HepG2 (cell line): ENCODE results near the gene CTXN1. TPM values are rescaled to one million over a fixed set of nuclear protein-coding genes. Genes with fewer than 3 reads are reported as not detected.

Source experiments
- ELF4 ChIP-seq: sonication (generic); formaldehyde crosslinking; IDR thresholded peaks from 2 replicates; pipeline ENCODE4 v1.5.0; 2020; ENCODE audit warnings: missing genetic modification reagents, mild to moderate bottlenecking, moderate library complexity, borderline replicate concordance
- HCFC1 ChIP-seq: fragments of 150-350 bp; IDR thresholded peaks from 2 replicates; pipeline ENCODE4 v1.6.1; 2014; ENCODE audit warnings: low read depth, low read length
- HDAC1 ChIP-seq: sonication (generic); formaldehyde crosslinking; IDR thresholded peaks from 2 replicates; pipeline ENCODE4 v1.5.1; 2020; ENCODE audit warnings: mild to moderate bottlenecking, missing genetic modification reagents
- KAT7 ChIP-seq: IDR thresholded peaks from 2 replicates; pipeline ENCODE4 v1.6.1; 2018; ENCODE audit warnings: borderline replicate concordance, missing compliant biosample characterization
- MATR3 ChIP-seq: sonication (generic); formaldehyde crosslinking; IDR thresholded peaks from 2 replicates; pipeline ENCODE4 v1.4.0; 2020; ENCODE audit warnings: missing genetic modification reagents
- PHF21A ChIP-seq: sonication (generic); formaldehyde crosslinking; IDR thresholded peaks from 2 replicates; pipeline ENCODE4 v1.5.0; 2020; ENCODE audit warnings: mild to moderate bottlenecking, missing genetic modification reagents
- PRDM15 ChIP-seq: sonication (generic); formaldehyde crosslinking; IDR thresholded peaks from 2 replicates; pipeline ENCODE4 v1.4.0; 2020; ENCODE audit warnings: missing genetic modification reagents
- RAD51 ChIP-seq: fragments of 450-650 bp; IDR thresholded peaks from 2 replicates; pipeline ENCODE4 v1.6.1; 2016; ENCODE audit warnings: borderline replicate concordance
- REPIN1 ChIP-seq: sonication (generic); formaldehyde crosslinking; IDR thresholded peaks from 2 replicates; pipeline ENCODE4 v1.8.0; 2022; ENCODE audit warnings: missing genetic modification reagents, low read depth, mild to moderate bottlenecking, borderline replicate concordance
- SETDB1 ChIP-seq: sonication (generic); formaldehyde crosslinking; IDR thresholded peaks from 2 replicates; pipeline ENCODE4 v1.5.1; 2020; ENCODE audit warnings: missing genetic modification reagents, mild to moderate bottlenecking, borderline replicate concordance
- SIN3A ChIP-seq: IDR thresholded peaks from 2 replicates; pipeline ENCODE4 v1.6.1; 2011; ENCODE audit warnings: low read depth, mild to moderate bottlenecking, control low read depth, low read length, borderline replicate concordance
- SP140L ChIP-seq: sonication (generic); formaldehyde crosslinking; IDR thresholded peaks from 2 replicates; pipeline ENCODE4 v1.4.0; 2020; ENCODE audit warnings: missing genetic modification reagents, borderline replicate concordance
- ZNF34 ChIP-seq: sonication (generic); formaldehyde crosslinking; IDR thresholded peaks from 2 replicates; pipeline ENCODE4 v1.4.0; 2020; ENCODE audit warnings: mild to moderate bottlenecking, missing genetic modification reagents, borderline replicate concordance
- ZNF414 ChIP-seq: sonication (generic); formaldehyde crosslinking; IDR thresholded peaks from 2 replicates; pipeline ENCODE4 v1.5.0; 2020; ENCODE audit warnings: missing genetic modification reagents
- ZNF766 ChIP-seq: sonication (generic); formaldehyde crosslinking; IDR thresholded peaks from 2 replicates; pipeline ENCODE4 v1.5.0; 2020; ENCODE audit warnings: missing genetic modification reagents, borderline replicate concordance
- ZNF800 ChIP-seq: sonication (generic); formaldehyde crosslinking; IDR thresholded peaks from 2 replicates; pipeline ENCODE4 v1.4.0; 2020; ENCODE audit warnings: missing genetic modification reagents
- ZNF883 ChIP-seq: sonication (generic); formaldehyde crosslinking; IDR thresholded peaks from 2 replicates; pipeline ENCODE4 v1.5.1; 2020; ENCODE audit warnings: mild to moderate bottlenecking, missing genetic modification reagents; ENCODE audit errors: not compliant biosample characterization
- polyA plus RNA-seq, 8 experiments: library from polyadenylated mRNA; depleted of rRNA in 3 of 8; stranded (reverse) in 7 of 8; unstranded in 1 of 8; fragments of >200 nt; fragmentation: Illumina TruSeq in 4 of 8; extraction: Trizol in 4 of 8; gene quantifications; 2 replicates each; pipeline versions ENCODE4 v1.2.1 to v1.2.3, GENCODE V29; 2011 to 2016; ENCODE audit warnings: low read depth in 4 of 8, missing spikeins in 1 of 8, mixed read lengths in 1 of 8; ENCODE audit not compliant: insufficient read depth in 1 of 8
- total RNA-seq, 5 experiments: library from RNA; depleted of rRNA; stranded (reverse); fragments of >200 nt; fragmentation: Illumina TruSeq; extraction: Trizol; gene quantifications; 2 replicates each; pipeline ENCODE4 v1.2.3, GENCODE V29; 2016; ENCODE audit warnings: low read depth in 1 of 5
- TF ChIP-seq, protein P1 (sequence below): sonication (generic); formaldehyde crosslinking; IDR thresholded peaks from 2 replicates; pipeline ENCODE4 v1.4.0; 2020; ENCODE audit warnings: low read depth, missing genetic modification reagents

The CTXN1 gene
- total and polyA plus RNA-seq, 2 of the 13 experiments (the other 11 are each of a cell fraction or from before 2014, with no cell fraction given) = 0.11 TPM; not detected in 1

GRCh38 chr19:7919610-7920518 lies 6.1 kb downstream of the CTXN1 start, which contains the start of gene SNAPC2 (continued):
- peak; percentile 41; the same call in 1 of the 2 replicates for TF ChIP-seq ELF4 (CRISPR knock-in tag)
- TF ChIP-seq KAT7 (CRISPR knock-in tag) = no peak
- no peak for TF ChIP-seq SP140L (CRISPR knock-in tag)
- TF ChIP-seq, protein P1, sequence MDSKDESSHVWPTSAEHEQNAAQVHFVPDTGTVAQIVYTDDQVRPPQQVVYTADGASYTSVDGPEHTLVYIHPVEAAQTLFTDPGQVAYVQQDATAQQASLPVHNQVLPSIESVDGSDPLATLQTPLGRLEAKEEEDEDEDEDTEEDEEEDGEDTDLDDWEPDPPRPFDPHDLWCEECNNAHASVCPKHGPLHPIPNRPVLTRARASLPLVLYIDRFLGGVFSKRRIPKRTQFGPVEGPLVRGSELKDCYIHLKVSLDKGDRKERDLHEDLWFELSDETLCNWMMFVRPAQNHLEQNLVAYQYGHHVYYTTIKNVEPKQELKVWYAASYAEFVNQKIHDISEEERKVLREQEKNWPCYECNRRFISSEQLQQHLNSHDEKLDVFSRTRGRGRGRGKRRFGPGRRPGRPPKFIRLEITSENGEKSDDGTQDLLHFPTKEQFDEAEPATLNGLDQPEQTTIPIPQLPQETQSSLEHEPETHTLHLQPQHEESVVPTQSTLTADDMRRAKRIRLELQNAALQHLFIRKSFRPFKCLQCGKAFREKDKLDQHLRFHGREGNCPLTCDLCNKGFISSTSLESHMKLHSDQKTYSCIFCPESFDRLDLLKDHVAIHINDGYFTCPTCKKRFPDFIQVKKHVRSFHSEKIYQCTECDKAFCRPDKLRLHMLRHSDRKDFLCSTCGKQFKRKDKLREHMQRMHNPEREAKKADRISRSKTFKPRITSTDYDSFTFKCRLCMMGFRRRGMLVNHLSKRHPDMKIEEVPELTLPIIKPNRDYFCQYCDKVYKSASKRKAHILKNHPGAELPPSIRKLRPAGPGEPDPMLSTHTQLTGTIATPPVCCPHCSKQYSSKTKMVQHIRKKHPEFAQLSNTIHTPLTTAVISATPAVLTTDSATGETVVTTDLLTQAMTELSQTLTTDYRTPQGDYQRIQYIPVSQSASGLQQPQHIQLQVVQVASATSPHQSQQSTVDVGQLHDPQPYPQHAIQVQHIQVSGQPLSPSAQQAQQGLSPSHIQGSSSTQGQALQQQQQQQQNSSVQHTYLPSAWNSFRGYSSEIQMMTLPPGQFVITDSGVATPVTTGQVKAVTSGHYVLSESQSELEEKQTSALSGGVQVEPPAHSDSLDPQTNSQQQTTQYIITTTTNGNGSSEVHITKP (CRISPR knock-in tag) = no peak
- TF ChIP-seq ZNF34 (CRISPR knock-in tag) = 0 out of 2 replicates have a peak, but pooled peaks have one; percentile 68
- TF ChIP-seq RAD51 = no peak
- no peak for TF ChIP-seq MATR3 (CRISPR knock-in tag)
- TF ChIP-seq HCFC1 = peak; percentile 37; the same call in 1 of the 2 replicates
- TF ChIP-seq SIN3A = peak; percentile 38; the same call in 1 of the 2 replicates
- TF ChIP-seq PRDM15 (CRISPR knock-in tag) = no peak; the same call in 1 of the 2 replicates
- peak; percentile 49; the same call in 1 of the 2 replicates for TF ChIP-seq REPIN1 (CRISPR knock-in tag)
- TF ChIP-seq ZNF800 (CRISPR knock-in tag) = peak; percentile 74
- TF ChIP-seq SETDB1 (CRISPR knock-in tag) = no peak
- TF ChIP-seq ZNF766 (CRISPR knock-in tag) = peak; percentile 85; the same call in 1 of the 2 replicates
- peak; percentile 67; the same call in 1 of the 2 replicates for TF ChIP-seq PHF21A (CRISPR knock-in tag)
- TF ChIP-seq ZNF414 (CRISPR knock-in tag) = 0 out of 2 replicates have a peak, but pooled peaks have one; percentile 17
- TF ChIP-seq ZNF883 = peak; percentile 33
- TF ChIP-seq HDAC1 (CRISPR knock-in tag) = peak; percentile 88
